ENCODE data around the gene GPC6. TPM values are rescaled to one million over a fixed set of nuclear protein-coding genes. Genes with fewer than 3 reads are reported as not detected.

Gene GPC6
- total and polyA plus RNA-seq, 9 of the 15 experiments (the other 6 are each of a cell fraction or from before 2014, with no cell fraction given) = under 0.01 to 0.20 (median 0.01) TPM; not detected in 4

- ChIA-PET CTCF (ENCODE audit: low intra/inter-chr PET ratio) (no interaction called here), POLR2A (no interaction called here)
- no peak overlapping the region for H3K9ac ChIP-seq (ENCODE audit: insufficient read depth in 1 of 2, low read depth in 2 of 2, low read length in 2 of 2)
- FAIRE-seq (no peak), ATAC-seq (no peak), DNase-seq (ENCODE audit: extremely low read depth in 1 of 4, low spot score in 3 of 4) (no peak)
- no peak overlapping the region for H3K4me2 ChIP-seq (ENCODE audit: insufficient read depth, low read length)
- H3K36me3 ChIP-seq (ENCODE audit: control insufficient read depth, insufficient read depth, low read length) = no peaks in the 10 kb centered on the region
- H3K4me3 ChIP-seq = no peak overlapping the region
- no peak overlapping the region for H2AFZ ChIP-seq (ENCODE audit: low read depth, low read length)
- no peaks in the 10 kb centered on the region for H3K9me3 ChIP-seq (replicated peaks; ENCODE audit: control insufficient read depth, insufficient read depth, low read depth, low read length)
- H3K4me1 ChIP-seq (replicated peaks in 1 of 2; ENCODE audit: control insufficient read depth in 2 of 2, insufficient read depth in 2 of 2, low read length in 2 of 2) = no peaks in the 10 kb centered on the region
- TF ChIP-seq MTA1 (IDR thresholded peaks at IDR 0.05; ENCODE audit: borderline replicate concordance) (no peak), ZNF347 (CRISPR knock-in tag; IDR thresholded peaks at IDR 0.05; ENCODE audit: low read depth) (no peak), PCBP1 (IDR thresholded peaks at IDR 0.05; ENCODE audit: low read depth, low read length, poor library complexity, severe bottlenecking) (no peak), MEF2D (tag; conservative IDR thresholded peaks at IDR 0.05; ENCODE audit: low read depth) (no peak), KLF16 (IDR thresholded peaks at IDR 0.05) (no peak), ZNF239 (CRISPR knock-in tag; IDR thresholded peaks at IDR 0.05) (no peak), PTBP1 (IDR thresholded peaks at IDR 0.05; ENCODE audit: low read depth, low read length) (no peak), TAL1 (IDR thresholded peaks at IDR 0.05) (no peak)
- TF ChIP-seq, protein P1, sequence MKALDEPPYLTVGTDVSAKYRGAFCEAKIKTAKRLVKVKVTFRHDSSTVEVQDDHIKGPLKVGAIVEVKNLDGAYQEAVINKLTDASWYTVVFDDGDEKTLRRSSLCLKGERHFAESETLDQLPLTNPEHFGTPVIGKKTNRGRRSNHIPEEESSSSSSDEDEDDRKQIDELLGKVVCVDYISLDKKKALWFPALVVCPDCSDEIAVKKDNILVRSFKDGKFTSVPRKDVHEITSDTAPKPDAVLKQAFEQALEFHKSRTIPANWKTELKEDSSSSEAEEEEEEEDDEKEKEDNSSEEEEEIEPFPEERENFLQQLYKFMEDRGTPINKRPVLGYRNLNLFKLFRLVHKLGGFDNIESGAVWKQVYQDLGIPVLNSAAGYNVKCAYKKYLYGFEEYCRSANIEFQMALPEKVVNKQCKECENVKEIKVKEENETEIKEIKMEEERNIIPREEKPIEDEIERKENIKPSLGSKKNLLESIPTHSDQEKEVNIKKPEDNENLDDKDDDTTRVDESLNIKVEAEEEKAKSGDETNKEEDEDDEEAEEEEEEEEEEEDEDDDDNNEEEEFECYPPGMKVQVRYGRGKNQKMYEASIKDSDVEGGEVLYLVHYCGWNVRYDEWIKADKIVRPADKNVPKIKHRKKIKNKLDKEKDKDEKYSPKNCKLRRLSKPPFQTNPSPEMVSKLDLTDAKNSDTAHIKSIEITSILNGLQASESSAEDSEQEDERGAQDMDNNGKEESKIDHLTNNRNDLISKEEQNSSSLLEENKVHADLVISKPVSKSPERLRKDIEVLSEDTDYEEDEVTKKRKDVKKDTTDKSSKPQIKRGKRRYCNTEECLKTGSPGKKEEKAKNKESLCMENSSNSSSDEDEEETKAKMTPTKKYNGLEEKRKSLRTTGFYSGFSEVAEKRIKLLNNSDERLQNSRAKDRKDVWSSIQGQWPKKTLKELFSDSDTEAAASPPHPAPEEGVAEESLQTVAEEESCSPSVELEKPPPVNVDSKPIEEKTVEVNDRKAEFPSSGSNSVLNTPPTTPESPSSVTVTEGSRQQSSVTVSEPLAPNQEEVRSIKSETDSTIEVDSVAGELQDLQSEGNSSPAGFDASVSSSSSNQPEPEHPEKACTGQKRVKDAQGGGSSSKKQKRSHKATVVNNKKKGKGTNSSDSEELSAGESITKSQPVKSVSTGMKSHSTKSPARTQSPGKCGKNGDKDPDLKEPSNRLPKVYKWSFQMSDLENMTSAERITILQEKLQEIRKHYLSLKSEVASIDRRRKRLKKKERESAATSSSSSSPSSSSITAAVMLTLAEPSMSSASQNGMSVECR (CRISPR knock-in tag; IDR thresholded peaks at IDR 0.05) = no peak
- TF ChIP-seq, protein P2, sequence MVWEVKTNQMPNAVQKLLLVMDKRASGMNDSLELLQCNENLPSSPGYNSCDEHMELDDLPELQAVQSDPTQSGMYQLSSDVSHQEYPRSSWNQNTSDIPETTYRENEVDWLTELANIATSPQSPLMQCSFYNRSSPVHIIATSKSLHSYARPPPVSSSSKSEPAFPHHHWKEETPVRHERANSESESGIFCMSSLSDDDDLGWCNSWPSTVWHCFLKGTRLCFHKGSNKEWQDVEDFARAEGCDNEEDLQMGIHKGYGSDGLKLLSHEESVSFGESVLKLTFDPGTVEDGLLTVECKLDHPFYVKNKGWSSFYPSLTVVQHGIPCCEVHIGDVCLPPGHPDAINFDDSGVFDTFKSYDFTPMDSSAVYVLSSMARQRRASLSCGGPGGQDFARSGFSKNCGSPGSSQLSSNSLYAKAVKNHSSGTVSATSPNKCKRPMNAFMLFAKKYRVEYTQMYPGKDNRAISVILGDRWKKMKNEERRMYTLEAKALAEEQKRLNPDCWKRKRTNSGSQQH (CRISPR knock-in tag; IDR thresholded peaks at IDR 0.05) = no peak
- in situ Hi-C loops (cut with MboI) (no loop called here), intact Hi-C loops (cut with micrococcal nuclease) (no loop called here)
- no peak overlapping the region for H3K27ac ChIP-seq (ENCODE audit: extremely low read depth, low read depth, low read length)
- no peaks in the 10 kb centered on the region for H3K79me2 ChIP-seq (ENCODE audit: control insufficient read depth, insufficient read depth, low read length)
- no peaks in the 10 kb centered on the region for H4K20me1 ChIP-seq (replicated peaks; ENCODE audit: control insufficient read depth, insufficient read depth, low read length)
- BruUV-seq (replicated peaks) = no TSS peak
- no peaks in the 10 kb centered on the region for H3K27me3 ChIP-seq (ENCODE audit: control insufficient read depth in 2 of 2, insufficient read depth in 2 of 2, low read length in 2 of 2)
- no peaks in the 10 kb centered on the region for H3K9me1 ChIP-seq (ENCODE audit: control insufficient read depth, insufficient read depth, low read length)
- WGBS (ENCODE audit: insufficient coverage, low coverage, missing lambda C conversion rate) = 0% methylated on average over 6 of the region's 6 CpGs
These were observed 974.4 kb downstream of the GPC6 start for GRCh38 chr13:94201022-94201421.
